ENCODE data around the gene ABCG1.
"Not testable (repeated sequence)": the region's sequence is repeated elsewhere in the genome, so short reads cannot be mapped to it uniquely, and the experiment has no call there.

ABCG1 gene

GRCh38 chr21:42292563-42293142 is 73.7 kb downstream of the ABCG1 start:
- not testable (repeated sequence) for DNase-seq

- DNase-seq, result no peak
Observed at GRCh38 chr21:42293649-42294272, 74.8 kb downstream of the ABCG1 start.

- no peak for DNase-seq
Observed at GRCh38 chr21:42294273-42294880, 75.4 kb downstream of the ABCG1 start.

GRCh38 chr21:42295845-42296244 is 76.9 kb downstream of the ABCG1 start:
- no peak for DNase-seq

GRCh38 chr21:42296501-42296900 is 77.6 kb downstream of the ABCG1 start:
- DNase-seq, result no peak

- no peak for DNase-seq
Observed at GRCh38 chr21:42297377-42297776, 78.4 kb downstream of the ABCG1 start.

GRCh38 chr21:42298237-42298636 is 79.3 kb downstream of the ABCG1 start:
- DNase-seq, result no peak

- DNase-seq, result no peak
Observed at GRCh38 chr21:42298657-42299056, 79.7 kb downstream of the ABCG1 start.

- no peak for DNase-seq
Observed at GRCh38 chr21:42299324-42300044, 80.5 kb downstream of the ABCG1 start.

- DNase-seq, result no peak
Observed at GRCh38 chr21:42300045-42300583, 81.2 kb downstream of the ABCG1 start.

GRCh38 chr21:42300956-42301355 is 82.0 kb downstream of the ABCG1 start:
- no peak for DNase-seq

GRCh38 chr21:42301371-42302075 is 82.6 kb downstream of the ABCG1 start:
- no peak for DNase-seq

- no peak for DNase-seq
Observed at GRCh38 chr21:42302076-42302650, 83.2 kb downstream of the ABCG1 start.

GRCh38 chr21:42302794-42303193 is 83.9 kb downstream of the ABCG1 start:
- no peak for DNase-seq

- DNase-seq, result no peak
Observed at GRCh38 chr21:42303443-42303842, 84.5 kb downstream of the ABCG1 start.

GRCh38 chr21:42304556-42305454 is 85.9 kb downstream of the ABCG1 start:
- DNase-seq, result no peak

GRCh38 chr21:42305707-42306147 is 86.8 kb downstream of the ABCG1 start:
- DNase-seq, result no peak

- DNase-seq, result no peak
Observed at GRCh38 chr21:42306366-42307035, 87.6 kb downstream of the ABCG1 start.

- DNase-seq, result no peak
Observed at GRCh38 chr21:42307106-42307505, 88.2 kb downstream of the ABCG1 start.

- no peak for DNase-seq
Observed at GRCh38 chr21:42308161-42308913, 89.4 kb downstream of the ABCG1 start.

All from retina (tissue), 1 donor.